ENCODE measurements around the gene NAT14. TPM values are rescaled to one million over a fixed set of nuclear protein-coding genes. Genes with fewer than 3 reads are reported as not detected.

The NAT14 gene
- total and polyA plus RNA-seq, 8 donors: 5.8 to 32.4 (median 8.1) TPM

- peaks cover 8 to 9% (median 9%) of the 10 kb centered on the region in 3 donors for H3K4me1 ChIP-seq
- no peak for TF ChIP-seq CTCF (IDR thresholded peaks at IDR 0.05)
- H3K4me3 ChIP-seq: peak overlapping the region; percentile 48 to 66 (median 51)
- H3K9me3 ChIP-seq: no peaks in the 10 kb centered on the region
- peaks cover 0 to under 1% (median 0%) of the 10 kb centered on the region in 4 donors for H3K27me3 ChIP-seq
- DNase-seq (peak in 2 of 6 donors; percentile 54 to 72), ATAC-seq (peak in 1 of 4 donors; percentile 3), FAIRE-seq (no peak)
- 27 to 28% methylated on average over 16 to 18 of the region's 18 CpGs for WGBS, 2 donors
- intact Hi-C loops (cut with DNase I): no loop called here
- peaks cover 0 to 6% (median 0%) of the 10 kb centered on the region in 3 donors for H3K36me3 ChIP-seq
- peak overlapping the region; percentile 42 to 60 (median 52) for H3K27ac ChIP-seq
These were observed 537 bp downstream of the NAT14 start for GRCh38 chr19:55485439-55486011.

- H3K4me1 ChIP-seq: peaks cover 8 to 9% (median 9%) of the 10 kb centered on the region in 3 donors
These were observed 1.3 kb downstream of the NAT14 start for GRCh38 chr19:55486043-55486970.

GRCh38 chr19:55486971-55487923, 2.3 kb downstream of the NAT14 start:
- Histone ChIP-seq H3K36me3 (peaks cover 0 to 6% (median 0%) of the 10 kb centered on the region in 3 donors), H3K27me3 (peaks cover 0 to 4% (median 0%) of the 10 kb centered on the region in 4 donors), H3K4me3 (no peak overlapping the region), H3K9me3 (no peaks in the 10 kb centered on the region), H3K4me1 (peaks cover 8 to 9% (median 9%) of the 10 kb centered on the region in 3 donors), H3K27ac (peak overlapping the region in 2 of 4 donors; percentile 28 to 47)
- ATAC-seq (peak in 3 of 4 donors; percentile 25 to 63 (median 39)), FAIRE-seq (no peak), DNase-seq (peak in 2 of 6 donors; percentile 52 to 69)
- 38 to 43% methylated on average over 27 of the region's 27 CpGs for WGBS, 2 donors
- no peak for TF ChIP-seq CTCF (IDR thresholded peaks at IDR 0.05)
- intact Hi-C loops (cut with DNase I): no loop called here

More at GRCh38 chr19:55486043-55486970, 1.3 kb downstream of the NAT14 start:
- no peaks in the 10 kb centered on the region for H3K9me3 ChIP-seq
- TF ChIP-seq CTCF (IDR thresholded peaks at IDR 0.05): no peak
- H3K27ac ChIP-seq: peak overlapping the region in 2 of 4 donors; percentile 28 to 47
- peaks cover 0 to 6% (median 0%) of the 10 kb centered on the region in 3 donors for H3K36me3 ChIP-seq
- WGBS, 2 donors: 78 to 81% methylated on average over 51 to 53 of the region's 53 CpGs
- ATAC-seq (no peak), FAIRE-seq (no peak), DNase-seq (peak in 2 of 6 donors; percentile 63 to 77)
- H3K27me3 ChIP-seq: peaks cover 0 to 4% (median 0%) of the 10 kb centered on the region in 4 donors
- no peak overlapping the region for H3K4me3 ChIP-seq
- intact Hi-C loops (cut with DNase I): no loop called here

DNA sequence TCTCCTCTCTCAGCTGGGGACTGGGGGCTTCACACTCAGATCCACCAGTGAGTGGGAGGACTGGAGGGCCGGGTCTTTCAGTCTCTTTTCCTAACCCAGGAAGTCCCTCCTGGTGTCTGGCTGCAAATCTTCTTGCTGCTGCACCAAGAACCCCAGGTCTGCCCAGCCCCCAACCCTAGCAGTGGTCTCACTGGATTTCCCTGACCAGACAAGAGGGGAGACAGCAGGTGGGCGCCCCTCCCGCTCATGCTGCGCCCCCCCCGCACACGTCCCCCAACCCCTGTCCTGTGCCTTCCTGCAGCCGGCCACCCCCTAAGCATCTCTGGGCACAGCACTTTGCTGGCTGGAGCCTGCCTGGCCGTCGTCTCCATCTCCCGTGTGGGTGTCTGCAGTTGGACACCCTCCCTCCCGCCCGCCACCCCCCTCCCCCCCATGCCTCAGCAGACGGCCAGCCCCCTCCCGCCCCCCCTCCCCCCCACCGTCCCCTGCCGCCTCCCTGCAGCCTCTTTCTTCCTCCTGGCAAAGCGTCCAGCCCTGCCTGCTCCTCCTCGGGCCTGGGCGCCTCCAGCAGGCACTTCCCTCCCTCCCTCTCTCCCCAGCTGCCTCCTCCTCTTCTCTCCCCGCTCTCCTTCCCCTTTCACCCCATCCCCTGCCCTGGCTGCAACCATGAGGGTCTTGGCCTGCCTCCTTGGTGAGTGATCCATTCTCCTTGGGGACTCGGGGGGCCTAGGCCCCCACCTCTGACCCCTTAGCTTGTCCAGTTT, 3.1 kb downstream of the NAT14 start, which contains the start of gene SSC5D:
Gene SSC5D, plus strand, starts transcription at position 513 of the 764 bp plus-strand sequence. Its CDS starts 154 bp downstream, at position 667.
- peak within 1 kb of the TSS in 2 of 4 donors; percentile 28 to 47 for H3K27ac ChIP-seq
- no peaks in the 10 kb centered on the region for H3K36me3 ChIP-seq
- ATAC-seq (no peak), DNase-seq (peak in 1 of 6 donors; percentile 40), FAIRE-seq (no peak)
- 15% methylated on average over 9 to 19 of the region's 21 CpGs for WGBS, 2 donors
- no peak within 1 kb of the TSS for H3K4me3 ChIP-seq
- peaks cover 8 to 9% (median 9%) of the 10 kb centered on the region in 3 donors for H3K4me1 ChIP-seq
- H3K27me3 ChIP-seq: peaks cover 0 to 4% (median 0%) of the 10 kb centered on the region in 4 donors
- TF ChIP-seq CTCF (IDR thresholded peaks at IDR 0.05): no peak
- H3K9me3 ChIP-seq: no peaks in the 10 kb centered on the region
- intact Hi-C loops (cut with DNase I): no loop called here
